HG02759 (cell line): Measurements from ENCODE around the gene ELMO1.
A peak's percentile ranks its signal among the peaks of the same experiment; 100 is the strongest.

Experiments
- ATAC-seq: cut with Tn5 transposase; IDR thresholded peaks from one replicate; pipeline ENCODE4 v1.9.1; 2021; ENCODE audit warnings: mild to moderate bottlenecking, moderate library complexity; ENCODE audit not compliant: unreplicated experiment

The ELMO1 gene

DNA sequence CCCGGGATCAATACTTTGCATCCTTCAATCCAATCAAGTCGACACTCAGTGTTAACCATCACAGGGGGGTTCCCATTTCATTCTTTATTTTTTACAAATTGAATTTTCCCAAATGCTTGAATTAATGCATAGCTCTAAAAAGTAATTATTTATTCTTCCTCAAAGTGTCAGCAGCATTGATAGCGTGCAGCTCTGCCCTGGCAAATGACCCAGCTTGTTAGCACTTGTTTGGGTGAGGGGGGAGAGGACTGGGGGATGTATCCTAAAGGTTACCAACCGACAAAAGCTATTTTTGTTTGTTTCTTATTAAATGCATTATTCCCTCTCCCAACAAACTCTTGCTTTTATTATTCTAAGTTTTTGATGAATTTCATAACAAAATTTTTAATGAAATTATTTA lies 27.0 kb upstream of the ELMO1 start:
- ATAC-seq: no peak

DNA sequence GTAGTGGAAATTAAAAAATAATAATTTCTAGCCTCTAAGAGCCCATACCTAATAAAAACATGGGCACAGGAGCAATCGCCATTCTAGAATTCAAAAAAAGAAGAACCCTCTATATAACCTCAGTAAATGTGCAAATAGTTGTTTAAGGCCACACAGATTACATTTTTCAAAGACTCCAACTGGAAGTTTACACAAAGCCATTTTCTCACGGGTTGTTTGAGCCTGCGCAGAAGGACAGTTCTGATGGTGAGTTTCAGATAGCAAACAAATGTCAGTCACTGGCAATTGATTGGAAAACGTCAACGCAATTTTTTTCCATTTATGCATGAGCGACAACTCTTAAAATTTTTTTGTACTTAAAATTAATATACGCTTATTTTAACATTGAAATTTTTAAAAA lies 23.0 kb upstream of the ELMO1 start:
- ATAC-seq: no peak

DNA sequence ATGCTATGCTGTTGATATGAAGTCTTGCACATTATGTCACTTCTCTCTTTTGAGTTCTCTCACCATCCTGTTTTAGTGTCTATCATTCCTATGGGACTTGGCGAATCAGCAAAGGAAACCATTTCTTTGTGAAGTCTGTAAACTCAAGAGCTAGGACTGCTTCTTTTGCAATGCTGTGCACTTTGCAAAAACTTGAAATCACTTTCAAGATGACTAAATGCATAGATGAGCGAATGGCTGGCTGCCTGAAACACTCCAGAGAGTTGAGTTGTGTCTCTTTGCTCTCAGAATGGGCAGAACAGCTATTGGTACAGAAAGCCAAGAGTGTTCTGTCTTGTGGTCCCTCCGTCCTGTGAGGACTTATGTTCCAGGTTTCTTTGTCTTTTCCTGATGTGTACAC lies 18.3 kb upstream of the ELMO1 start:
- no peak for ATAC-seq

DNA sequence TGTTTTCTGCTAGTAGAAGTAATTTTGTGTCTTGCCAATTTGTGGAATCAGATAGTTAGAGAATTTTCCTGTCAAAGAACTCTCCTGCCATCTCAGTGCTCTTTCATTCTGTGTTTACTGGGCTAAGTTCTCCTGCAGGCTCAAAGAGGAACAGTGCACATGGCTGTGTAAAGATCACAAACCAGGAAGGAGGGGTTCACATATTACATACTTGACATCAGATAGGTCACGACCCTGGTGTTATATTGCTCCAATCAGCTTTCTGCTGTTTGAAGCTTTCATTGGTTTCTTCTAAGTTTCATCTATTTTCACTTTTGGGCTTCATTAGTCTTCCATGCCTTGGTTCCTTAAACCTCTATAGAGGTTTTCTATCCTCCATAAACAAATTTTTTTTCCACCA lies 13.5 kb upstream of the ELMO1 start:
- no peak for ATAC-seq

DNA sequence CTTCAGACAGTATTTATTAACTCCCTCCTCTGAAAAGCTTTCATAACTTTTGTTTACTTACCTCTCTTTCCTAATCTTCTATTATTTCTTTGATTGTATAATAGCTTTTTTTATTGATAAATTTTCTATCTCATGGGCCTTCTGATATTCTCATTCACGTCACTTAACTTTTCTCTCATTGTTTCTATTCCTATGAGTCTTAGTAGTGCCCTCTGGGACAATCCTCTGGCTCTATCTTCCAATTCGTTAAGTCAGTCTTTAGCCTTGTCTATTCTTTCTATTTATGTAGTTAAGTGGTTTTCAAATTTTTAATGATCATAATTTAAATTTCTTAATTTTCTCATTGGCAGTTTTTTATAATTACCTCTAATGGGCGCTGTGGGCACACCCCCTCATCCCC lies 6.4 kb upstream of the ELMO1 start:
- no peak for ATAC-seq

DNA sequence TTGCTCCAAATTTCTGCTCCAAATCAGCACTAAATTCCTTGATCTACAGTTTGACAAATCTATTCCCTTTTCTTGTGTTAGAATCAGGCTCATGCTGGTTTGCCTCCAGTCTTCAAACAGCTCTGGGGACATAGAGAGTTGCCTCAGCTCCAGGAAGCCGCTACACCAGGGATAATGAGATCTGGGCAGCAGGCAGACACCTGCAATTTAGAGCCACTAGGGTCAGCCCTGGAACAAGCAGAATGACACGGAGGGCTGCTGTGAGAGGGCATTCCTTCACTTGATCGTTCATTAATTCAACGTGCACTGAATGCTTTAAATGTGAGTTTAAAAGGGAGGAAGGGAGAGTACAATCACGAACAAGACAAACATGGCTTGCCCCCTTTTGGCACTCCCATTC lies 3.7 kb upstream of the ELMO1 start:
- no peak for ATAC-seq

DNA sequence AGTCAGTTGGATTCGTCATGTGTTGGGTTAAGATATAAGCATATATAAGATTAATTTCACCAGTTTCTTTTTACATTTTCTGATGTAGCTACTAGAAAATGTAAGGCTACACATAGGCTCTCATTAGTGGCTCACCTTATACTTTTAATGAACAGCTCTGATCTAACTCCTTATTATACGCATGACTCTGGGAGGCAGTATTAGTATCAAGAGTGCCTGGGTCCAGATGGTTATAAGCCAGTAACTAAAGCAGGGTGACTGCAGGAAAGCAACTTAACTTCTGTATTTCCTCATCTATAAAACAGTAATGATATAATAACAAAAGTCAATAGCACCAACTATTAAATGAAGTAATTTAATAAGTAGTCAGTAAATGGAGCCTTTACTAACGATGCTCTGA lies 1.4 kb upstream of the ELMO1 start:
- ATAC-seq: no peak

DNA sequence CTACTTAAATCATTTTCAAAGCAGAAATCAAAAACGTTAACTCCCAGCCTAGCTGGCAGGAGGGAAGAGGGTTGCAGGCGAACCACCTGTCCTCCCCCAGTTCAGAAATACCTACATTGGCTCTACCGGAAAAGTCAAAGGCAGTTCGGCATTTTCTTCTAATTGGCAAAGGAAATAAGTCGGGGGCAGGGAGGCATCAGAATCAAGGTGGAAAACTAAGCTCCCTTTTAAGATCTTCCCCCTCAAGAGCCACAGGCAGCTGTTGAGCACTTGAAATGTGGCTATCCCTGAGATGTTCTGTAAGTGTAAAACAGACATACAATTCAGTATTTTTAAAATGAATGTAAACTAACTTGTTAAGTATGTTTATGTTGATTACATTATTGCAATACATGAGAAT lies 957 bp upstream of the ELMO1 start:
- ATAC-seq: no peak

DNA sequence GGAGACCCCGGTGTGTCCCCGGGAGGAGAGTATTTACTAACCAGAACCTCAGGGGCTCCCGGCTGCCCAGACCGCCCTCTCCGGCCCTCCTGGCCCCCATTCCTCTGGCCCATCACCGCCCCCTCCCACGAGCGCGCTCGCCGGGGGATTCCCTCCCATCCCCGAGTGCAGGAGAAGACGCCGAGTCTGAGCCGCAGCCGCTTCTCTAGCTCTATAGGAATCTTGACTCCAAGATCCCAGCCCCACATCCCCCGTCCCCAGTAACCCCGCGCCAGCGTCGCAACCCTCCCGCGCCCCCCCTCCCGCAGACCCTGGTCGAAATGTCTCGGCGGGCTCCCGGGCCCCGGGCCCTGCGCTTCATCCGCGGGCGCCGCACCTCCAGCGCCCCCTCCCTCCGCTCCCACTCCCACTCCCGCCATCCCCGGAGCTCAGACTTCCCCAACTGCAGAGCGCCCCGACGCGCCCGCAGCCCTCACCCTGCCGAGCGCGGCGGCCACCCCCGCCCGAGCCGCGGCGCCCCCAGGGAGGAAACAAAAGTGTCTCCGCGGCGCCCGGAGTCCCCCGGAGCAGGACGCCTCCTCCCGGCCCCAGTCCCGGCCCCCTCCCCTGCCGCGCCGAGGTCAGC lies 541 bp downstream of the ELMO1 start:
- ATAC-seq: peak; percentile 27

DNA sequence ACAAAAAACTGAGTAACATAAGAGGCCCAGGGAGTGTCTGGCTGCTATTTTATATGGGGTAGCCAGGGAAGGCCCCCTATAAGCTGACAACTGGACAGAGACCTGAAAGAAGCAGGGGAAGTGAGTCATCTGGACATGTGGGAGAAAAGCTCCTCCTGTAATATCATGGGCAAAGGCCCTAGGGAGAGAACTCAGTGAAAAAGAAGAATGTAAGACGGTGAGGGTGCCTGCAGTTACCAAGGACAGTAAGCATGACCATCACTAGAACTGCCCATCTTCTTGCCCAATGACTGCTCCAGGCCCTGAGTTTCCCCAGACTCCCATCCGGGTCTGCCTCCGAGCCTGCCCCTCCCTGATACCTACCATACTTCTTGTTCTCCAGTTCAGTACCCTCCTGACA lies 2.3 kb downstream of the ELMO1 start:
- ATAC-seq: no peak

DNA sequence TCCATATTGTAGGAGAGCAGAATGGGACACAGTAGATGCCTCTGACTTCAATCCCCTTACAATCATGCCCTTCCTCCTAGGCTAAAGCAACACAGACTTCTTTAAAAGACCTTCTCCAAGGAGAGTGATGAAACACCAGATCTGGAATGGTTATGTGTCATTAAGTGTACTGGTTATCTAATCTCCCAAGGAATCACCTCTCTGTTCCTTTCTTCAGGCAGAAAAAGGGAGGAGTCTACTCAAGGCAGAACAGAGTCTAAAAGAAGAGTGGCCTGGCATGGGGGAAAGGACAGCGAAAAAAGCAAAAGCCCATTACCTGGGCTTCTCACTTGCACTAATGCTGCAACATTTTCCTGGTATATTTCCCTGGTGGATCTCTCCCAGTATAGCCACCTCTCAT lies 2.9 kb downstream of the ELMO1 start:
- no peak for ATAC-seq

DNA sequence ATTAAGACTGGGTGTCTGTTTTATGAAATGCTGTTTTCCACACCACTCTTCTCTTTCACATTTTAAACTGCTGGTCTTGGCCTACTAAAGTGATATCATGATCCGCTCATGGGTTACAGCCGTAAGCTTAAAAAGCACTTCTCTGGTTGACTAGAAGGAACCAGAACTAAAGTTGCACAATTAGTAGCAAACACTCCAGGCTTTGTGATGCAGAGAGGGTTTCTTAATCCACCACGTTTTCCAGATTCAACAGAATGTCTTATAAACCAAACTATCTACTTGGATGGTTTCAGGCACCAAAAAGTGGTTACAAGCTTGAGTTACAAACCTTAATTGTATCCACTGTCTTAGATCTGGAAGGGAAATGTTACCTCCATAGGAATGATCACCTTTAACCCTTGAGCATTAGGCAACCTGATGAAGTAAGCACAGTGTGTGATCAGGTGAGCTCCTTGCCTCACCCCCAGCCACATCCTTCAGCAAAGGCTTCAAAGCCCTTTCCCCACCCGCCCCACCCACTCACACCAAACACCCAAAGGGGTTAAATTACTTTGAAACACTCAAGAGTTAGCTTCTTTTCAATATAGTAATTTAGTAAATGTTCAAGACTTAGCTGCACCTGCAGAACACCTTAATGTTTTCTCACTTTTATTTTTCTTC lies 3.5 kb downstream of the ELMO1 start:
- ATAC-seq: no peak

DNA sequence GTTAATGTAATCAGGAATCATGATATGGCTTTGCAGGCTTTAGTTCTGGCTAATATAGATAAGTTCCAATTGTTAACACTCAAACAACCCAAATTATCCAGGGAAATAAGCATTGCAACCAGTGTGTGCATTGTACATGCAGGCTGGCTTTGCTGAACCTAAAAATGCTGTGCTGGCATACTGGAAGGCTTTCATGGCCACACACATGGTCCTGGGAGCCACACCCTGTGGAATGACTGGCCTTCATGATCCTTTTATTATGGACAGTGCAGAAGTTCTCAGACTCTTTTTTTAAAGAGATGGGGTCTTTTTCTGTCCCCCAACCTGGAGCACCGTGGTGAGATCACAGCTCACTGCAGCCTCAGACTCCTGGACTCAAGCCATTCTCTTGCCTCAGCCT lies 5.0 kb downstream of the ELMO1 start:
- no peak for ATAC-seq

DNA sequence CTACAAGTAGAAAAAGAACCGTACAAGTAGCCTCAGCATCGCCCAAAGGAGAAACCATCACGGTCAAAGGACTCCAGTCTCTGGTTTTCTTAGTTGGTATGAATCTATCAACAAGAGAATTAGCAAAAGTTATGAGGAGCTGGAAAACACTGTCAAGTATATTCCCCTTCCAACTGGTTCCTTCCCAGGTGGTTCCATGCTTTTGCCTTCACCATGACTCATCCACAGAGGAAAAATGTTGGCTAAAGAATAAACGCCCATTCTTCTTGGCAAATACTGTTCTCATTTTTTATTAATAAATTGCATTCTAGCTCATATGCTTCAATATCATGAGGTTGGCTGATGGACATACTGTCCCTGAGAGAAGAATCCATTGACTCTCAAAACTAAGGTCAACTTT lies 6.4 kb downstream of the ELMO1 start:
- no peak for ATAC-seq

DNA sequence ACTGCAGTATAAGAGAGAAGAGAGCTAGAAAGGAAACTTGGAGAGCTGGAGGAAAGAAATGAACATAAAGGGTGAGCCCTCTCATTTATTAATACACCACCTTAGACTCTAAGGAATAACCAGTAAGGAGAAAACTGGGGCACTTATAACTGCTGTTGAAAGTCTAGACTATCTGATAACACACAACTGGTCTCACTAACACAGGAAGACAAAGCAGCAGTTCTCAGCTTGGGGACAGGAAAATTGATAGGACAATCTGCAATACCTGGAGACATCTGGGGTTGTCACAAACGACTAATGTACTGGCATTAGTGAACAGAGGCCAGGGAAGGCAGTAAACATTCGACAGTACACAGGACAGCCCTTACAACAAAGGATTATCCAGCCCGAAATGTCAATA lies 6.8 kb downstream of the ELMO1 start:
- ATAC-seq: no peak

DNA sequence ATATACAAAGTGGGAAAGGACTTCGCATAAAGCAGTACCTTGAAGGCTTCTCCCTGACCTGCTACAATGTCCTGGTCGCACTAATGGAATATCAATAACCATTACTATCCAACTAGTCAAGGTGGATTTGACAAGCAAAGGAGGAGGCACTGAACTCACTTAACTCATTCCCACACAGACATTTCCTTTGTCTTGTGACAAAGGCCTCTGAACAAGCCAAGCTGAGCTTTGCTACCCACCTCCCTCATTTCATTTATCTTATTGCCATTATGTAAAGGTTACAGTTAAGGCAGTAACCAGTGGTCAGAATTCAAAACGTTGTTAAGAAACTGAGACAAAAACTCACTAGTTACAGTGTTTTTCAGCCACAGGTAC lies 7.3 kb downstream of the ELMO1 start:
- ATAC-seq: no peak

DNA sequence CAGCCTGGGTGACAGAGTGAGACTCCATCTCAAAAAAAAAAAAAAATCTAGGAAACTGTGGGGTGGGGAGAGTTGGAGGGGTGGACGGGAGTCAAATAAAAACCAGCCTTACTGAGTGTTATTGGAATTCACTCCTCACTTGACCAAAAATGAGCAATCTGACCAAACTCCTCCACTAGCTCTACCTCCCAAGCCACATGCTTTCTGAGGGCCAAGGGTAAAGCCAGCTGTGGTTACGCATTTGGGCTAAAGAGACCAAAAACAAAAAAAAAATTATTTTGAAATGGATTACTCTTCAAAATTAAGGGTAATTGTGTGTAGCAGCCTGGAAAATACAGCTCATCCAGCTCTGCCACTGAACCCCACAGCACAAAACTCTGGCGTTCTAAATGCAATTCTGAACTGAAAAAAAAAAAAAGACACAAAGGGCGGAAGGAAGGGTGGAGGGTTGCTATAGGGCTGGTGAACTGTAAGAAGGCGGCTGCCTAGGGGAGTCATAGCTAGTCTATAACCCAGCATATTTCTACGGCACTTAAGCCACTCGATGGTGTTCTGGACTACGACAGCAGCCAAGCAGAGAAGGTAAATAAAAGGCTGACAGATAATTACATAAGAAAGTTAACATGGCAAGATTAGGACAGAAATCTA lies 7.8 kb downstream of the ELMO1 start:
- ATAC-seq: no peak

DNA sequence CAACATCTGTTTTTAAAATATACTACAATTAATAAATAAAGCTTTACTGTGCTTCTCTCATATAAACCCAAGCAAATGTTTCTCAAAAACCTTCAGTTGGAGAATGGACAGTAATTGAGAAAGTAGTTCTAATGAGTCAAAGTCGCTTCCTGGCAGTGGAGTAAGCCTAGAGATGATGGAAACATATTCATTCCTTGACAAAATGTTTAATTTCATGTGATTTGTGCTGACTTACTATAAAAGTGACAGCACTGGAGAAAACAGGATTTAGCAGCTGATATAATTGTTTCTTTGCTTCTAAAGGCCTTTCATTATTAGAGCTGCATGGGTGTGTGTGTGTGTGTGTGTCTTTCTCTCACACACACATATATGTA lies 9.0 kb downstream of the ELMO1 start:
- ATAC-seq: no peak

DNA sequence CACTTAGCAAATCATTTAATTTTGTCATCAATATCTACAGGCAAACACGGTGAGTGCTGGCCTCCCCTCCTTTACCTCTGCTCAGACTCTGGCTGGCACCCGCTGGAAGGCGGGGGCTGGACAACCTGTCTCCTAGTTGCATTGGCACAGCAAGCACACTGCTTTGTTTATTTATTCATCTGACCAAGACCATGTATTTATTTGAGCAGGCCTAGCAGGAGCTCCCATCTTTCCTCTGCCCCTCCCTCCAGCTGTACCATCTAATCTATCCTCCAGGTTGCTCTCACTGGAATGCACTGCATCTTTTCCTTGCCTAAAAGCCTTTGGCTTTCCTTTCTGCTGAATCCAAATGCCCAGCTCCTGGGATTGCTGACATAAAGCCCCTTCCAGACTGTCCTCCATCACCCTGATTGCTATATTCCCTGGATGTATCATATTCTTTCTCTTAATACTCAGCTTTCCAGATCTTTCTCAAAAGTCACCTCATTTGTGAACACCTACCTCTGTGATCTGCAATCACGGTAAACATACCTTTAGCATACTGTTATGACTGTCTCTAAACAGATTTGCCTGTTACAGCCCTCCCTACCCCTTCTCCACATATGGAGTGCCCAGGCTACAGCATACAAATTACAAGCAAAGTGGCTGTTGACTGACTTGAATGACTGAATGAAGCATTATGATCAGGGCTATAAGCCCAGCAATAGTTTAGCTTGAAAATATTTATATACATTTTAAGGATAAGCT lies 9.6 kb downstream of the ELMO1 start:
- ATAC-seq: no peak

DNA sequence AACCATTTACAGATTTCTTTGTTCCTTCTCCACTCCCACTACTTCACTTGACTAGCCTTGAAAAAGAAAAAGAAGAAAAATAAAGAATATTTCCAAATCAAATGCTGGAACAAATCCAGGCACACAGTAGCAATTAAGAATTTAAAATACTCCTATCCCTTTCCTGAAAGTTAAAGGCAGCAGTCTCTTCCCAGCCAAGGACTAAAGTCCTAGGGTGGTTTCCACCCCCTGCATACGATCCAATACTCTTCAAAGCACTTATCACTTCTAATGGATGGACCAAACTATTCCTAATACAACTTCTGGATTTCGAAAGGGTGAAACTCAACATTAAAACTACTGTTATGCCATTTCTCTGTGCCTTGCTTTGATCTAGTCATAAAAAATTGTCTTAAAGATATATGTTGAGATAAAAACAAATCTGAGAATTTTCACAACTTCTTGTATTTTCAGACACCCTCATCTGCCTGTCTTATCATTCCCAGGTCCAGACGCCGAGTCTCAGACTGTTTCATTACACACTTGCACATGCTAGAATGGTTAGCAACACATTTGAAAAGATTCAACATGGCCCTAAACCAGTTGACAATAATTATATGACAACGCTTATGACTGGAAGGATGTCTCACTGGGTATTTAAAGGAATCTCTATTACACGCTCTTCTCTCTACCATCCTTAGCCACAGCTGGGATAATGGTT lies 13.4 kb downstream of the ELMO1 start:
- no peak for ATAC-seq

DNA sequence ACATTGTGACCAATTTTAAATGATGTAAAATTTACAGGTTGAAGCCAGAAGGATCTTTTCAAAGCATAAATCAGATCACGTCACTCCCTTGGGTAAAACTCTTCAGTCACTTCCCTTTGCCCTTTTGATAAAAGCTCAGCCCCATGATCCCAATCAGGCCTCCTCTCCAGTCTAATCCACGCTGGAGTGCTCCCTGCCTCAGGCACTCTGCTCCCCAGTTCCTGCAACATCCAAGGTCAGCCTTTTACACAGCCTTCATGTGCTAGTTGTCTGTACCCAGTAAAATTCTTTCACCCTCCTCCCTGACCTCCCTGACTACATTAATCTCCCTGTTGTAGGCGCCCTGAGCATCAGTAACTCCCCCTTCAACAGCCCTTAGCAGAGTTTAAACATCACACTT lies 14.1 kb downstream of the ELMO1 start:
- ATAC-seq: no peak
